Prostate gland (tissue), 2 donors: Measurements from ENCODE around the gene EGF. TPM values are rescaled to one million over a fixed set of nuclear protein-coding genes. Genes with fewer than 3 reads are reported as not detected.

Experiments used
- DNase-seq: peaks from one replicate; pipeline ENCODE4 v3.0.0-alpha.2; 2019; ENCODE audit warnings: low spot score
- H3K27ac ChIP-seq, 2 donors: fragments of 200-600 bp; sonication (generic); 2 replicates each; pipeline ENCODE4 v1.5.1; 2017 to 2019
- H3K27me3 ChIP-seq: fragments of 200-600 bp; sonication (generic); replicated peaks from 2 replicates; pipeline ENCODE4 v1.5.1; 2019; ENCODE audit not compliant: insufficient read depth
- H3K36me3 ChIP-seq, 2 donors: fragments of 200-600 bp; sonication (generic); 1 replicate in 1 of 2; 2 replicates in 1 of 2; pipeline versions ENCODE4 v1.5.1 to v1.8.1; 2017 to 2019
- H3K4me1 ChIP-seq: fragments of 200-600 bp; sonication (generic); replicated peaks from 2 replicates; pipeline ENCODE4 v1.5.1; 2019
- H3K4me3 ChIP-seq, 2 donors: fragments of 200-600 bp; sonication (generic); 2 replicates each; pipeline ENCODE4 v1.5.1; 2017 to 2019
- H3K9me3 ChIP-seq: fragments of 200-600 bp; sonication (generic); 2 replicates; pipeline ENCODE4 v1.5.1; 2017
- POLR2A ChIP-seq: fragments of 450-650 bp; IDR thresholded peaks from one replicate; pipeline ENCODE4 v1.6.1; 2016; ENCODE audit warnings: antibody characterized with exemption, mild to moderate bottlenecking
- POLR2AphosphoS5 ChIP-seq: sonication (generic); formaldehyde crosslinking; IDR thresholded peaks from one replicate; pipeline ENCODE4 v1.6.1; 2017; ENCODE audit warnings: antibody characterized with exemption
- WGBS: methylation state at CpG from one replicate; pipeline ENCODE4 v1.1.5; 2018; 5-methylcytosine and 5-hydroxymethylcytosine counted together
- intact Hi-C: fragments of 100-400 bp; cut with DNase I; formaldehyde crosslinking; loops from one replicate; pipeline ENCODE4 v1.14.2; 2022
- total RNA-seq, 2 donors: library from RNA; depleted of rRNA; stranded (reverse); fragments of >200 nt; gene quantifications; one replicate each; pipeline ENCODE4 v1.1.0, GENCODE V29; 2016
- TF ChIP-seq, protein P1 (sequence below), 4 experiments: fragments of 200-600 bp in 2 of 4; fragments of 450-650 bp in 2 of 4; sonication (generic) in 2 of 4; IDR thresholded peaks; 1 replicate in 3 of 4; 2 replicates in 1 of 4; pipeline ENCODE4 v1.5.1; 2016 to 2019; ENCODE audit warnings: antibody characterized with exemption in 4 of 4, mild to moderate bottlenecking in 2 of 4, moderate library complexity in 2 of 4

The EGF gene
- total RNA-seq, 2 donors from 2014 or later, result 1.9 to 8.5 TPM

DNA sequence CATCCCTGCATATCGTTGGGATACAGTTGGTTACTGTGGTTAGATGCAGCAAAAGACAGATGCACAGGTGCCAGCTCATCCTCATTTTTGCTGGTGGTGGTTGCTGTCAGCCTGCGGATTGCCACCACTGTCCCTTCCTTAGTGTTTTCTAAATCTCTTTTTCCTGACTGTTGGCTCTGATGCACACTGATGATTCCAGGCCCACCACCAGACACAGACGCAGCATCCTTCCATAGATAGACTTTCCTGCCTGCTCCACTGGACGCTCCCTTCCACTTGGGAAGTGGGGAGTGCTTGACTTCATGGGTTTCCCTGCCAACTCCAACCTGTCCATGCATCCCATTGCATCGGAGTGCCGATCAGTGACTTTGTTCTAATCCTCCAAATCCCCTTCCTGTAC, 101.5 kb downstream of the EGF start:
- Histone ChIP-seq H3K9me3 (no peaks in the 10 kb centered on the region), H3K27me3 (no peaks in the 10 kb centered on the region), H3K27ac (no peak overlapping the region), H3K4me3 (no peak overlapping the region), H3K36me3 (no peaks in the 10 kb centered on the region), H3K4me1 (no peaks in the 10 kb centered on the region)
- 85% methylated on average over 6 of the region's 6 CpGs for WGBS
- intact Hi-C loops, result no loop called here
- no peak for TF ChIP-seq POLR2AphosphoS5
- TF ChIP-seq, protein P1, sequence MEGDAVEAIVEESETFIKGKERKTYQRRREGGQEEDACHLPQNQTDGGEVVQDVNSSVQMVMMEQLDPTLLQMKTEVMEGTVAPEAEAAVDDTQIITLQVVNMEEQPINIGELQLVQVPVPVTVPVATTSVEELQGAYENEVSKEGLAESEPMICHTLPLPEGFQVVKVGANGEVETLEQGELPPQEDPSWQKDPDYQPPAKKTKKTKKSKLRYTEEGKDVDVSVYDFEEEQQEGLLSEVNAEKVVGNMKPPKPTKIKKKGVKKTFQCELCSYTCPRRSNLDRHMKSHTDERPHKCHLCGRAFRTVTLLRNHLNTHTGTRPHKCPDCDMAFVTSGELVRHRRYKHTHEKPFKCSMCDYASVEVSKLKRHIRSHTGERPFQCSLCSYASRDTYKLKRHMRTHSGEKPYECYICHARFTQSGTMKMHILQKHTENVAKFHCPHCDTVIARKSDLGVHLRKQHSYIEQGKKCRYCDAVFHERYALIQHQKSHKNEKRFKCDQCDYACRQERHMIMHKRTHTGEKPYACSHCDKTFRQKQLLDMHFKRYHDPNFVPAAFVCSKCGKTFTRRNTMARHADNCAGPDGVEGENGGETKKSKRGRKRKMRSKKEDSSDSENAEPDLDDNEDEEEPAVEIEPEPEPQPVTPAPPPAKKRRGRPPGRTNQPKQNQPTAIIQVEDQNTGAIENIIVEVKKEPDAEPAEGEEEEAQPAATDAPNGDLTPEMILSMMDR (IDR thresholded peaks at IDR 0.05), result no peak
- TF ChIP-seq POLR2A, result no peak
- no peak for DNase-seq

DNA sequence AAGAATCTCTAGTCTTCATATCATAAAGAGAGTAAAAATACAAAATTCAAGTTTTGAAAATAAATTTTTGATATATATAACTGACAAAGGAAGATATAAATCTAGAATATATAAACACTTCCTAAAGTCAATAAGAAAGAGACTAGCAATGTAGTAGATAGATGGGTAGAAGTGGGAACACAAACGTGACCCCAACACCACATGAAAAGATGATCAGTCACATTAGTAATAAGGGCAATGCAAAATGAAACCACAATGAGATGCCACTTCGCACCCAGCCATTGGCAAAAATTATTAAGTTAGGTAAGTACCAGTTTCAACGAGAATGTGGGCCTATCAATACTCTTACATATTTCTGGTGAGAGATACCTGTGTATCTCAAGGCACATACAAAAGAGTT, 106.5 kb downstream of the EGF start:
- no peak for DNase-seq
- H3K4me3 ChIP-seq, result no peak overlapping the region
- H3K36me3 ChIP-seq, result no peaks in the 10 kb centered on the region
- H3K27me3 ChIP-seq, result no peaks in the 10 kb centered on the region
- intact Hi-C loops, result no loop called here
- H3K9me3 ChIP-seq, result no peaks in the 10 kb centered on the region
- no peak for TF ChIP-seq POLR2AphosphoS5
- no peak for TF ChIP-seq POLR2A
- TF ChIP-seq, protein P1 (IDR thresholded peaks at IDR 0.05), result no peak
- no peak overlapping the region for H3K27ac ChIP-seq
- WGBS, result 85% methylated on average over 3 of the region's 3 CpGs
- H3K4me1 ChIP-seq, result no peaks in the 10 kb centered on the region

DNA sequence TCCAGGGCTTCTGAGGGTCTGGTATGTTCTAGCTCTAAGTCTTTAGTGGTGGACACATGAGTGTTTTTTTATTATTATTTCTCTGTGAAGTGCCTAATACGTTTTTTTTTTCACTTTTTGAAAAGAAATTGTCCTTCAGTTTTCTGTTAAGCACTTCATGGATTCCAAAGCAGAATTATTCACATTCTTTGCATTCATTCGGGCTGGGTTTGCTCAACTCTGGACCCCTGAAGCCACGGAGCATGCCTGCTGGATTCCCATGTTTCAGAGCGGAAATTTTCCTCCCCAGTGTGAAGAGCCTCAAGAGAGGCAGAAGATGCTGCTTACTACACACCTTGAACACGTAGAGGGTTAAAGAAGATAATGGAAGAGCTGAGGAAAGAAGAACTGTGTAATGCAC, 107.5 kb downstream of the EGF start:
- no peak overlapping the region for H3K4me3 ChIP-seq
- no peaks in the 10 kb centered on the region for H3K4me1 ChIP-seq
- H3K36me3 ChIP-seq, result no peaks in the 10 kb centered on the region
- no peaks in the 10 kb centered on the region for H3K9me3 ChIP-seq
- H3K27ac ChIP-seq, result no peak overlapping the region
- intact Hi-C loops, result no loop called here
- TF ChIP-seq POLR2AphosphoS5 (no peak), POLR2A (no peak)
- TF ChIP-seq, protein P1 (IDR thresholded peaks at IDR 0.05), result no peak
- no peaks in the 10 kb centered on the region for H3K27me3 ChIP-seq
- WGBS, result 50% methylated on average over 5 of the region's 5 CpGs
- no peak for DNase-seq

DNA sequence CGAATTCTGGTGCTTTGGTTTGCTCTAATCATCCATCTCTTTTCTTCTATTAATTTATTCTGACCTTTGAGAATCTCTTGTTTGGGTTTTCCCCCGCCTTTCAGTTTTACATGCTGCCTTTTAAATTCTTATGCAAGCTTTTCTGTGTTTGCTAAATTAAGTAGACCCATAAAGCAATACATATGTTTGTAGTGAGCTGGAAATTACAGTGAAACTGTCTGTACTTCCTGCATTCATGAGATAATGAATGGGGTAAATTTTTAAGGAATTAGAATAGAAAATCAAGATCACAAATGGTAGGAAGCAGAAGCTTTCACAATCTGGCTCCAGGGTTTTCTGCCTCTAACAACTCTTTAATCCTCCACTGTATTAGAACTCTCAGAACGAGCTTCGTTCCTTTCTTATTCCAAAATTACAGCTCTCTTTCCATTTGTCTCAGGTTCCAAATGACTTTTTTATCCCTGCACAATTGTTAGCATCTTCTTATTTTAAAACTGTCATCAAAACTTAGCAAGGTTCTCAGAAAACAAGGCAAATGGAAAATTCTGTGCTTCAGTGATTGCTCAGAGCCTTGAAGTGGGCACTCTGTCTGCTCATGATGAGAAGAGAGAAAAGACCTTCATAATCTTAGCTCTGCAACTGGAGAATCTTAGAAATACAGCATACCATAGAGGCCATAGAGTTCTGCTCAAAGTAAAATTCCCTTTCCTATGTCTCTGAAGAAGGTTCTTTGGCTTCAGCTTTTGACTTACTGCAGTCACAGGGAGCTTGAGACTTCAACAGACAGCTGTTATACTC, 108.2 kb downstream of the EGF start:
- no peaks in the 10 kb centered on the region for H3K9me3 ChIP-seq
- TF ChIP-seq POLR2AphosphoS5, result no peak
- no peak for TF ChIP-seq POLR2A
- TF ChIP-seq, protein P1 (IDR thresholded peaks at IDR 0.05), result no peak
- no peak overlapping the region for H3K4me3 ChIP-seq
- H3K4me1 ChIP-seq, result no peaks in the 10 kb centered on the region
- intact Hi-C loops, result no loop called here
- no peak for DNase-seq
- H3K27ac ChIP-seq, result no peak overlapping the region
- 62% methylated on average over 4 of the region's 4 CpGs for WGBS
- H3K36me3 ChIP-seq, result no peaks in the 10 kb centered on the region
- no peaks in the 10 kb centered on the region for H3K27me3 ChIP-seq

DNA sequence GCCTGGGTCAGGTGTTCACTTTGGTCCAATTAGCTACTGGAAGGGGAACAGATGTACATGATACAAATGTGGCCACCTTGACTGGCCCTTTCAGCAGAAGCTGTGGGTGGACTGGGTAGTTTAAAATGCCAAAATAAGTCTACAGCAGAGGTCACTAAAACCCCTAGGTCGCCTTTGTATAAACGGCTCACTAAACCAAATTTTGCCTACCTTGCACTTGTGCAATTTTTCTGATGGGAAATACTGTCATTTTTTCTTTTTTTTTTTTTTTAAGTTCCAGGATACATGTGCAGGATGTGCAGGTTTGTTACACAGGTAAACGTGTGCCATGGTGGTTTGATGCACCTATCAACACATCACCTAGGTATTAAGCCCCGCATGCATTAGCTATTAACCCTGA, 109.8 kb downstream of the EGF start:
- Histone ChIP-seq H3K4me1 (no peaks in the 10 kb centered on the region), H3K27ac (no peak overlapping the region), H3K27me3 (no peaks in the 10 kb centered on the region), H3K36me3 (no peaks in the 10 kb centered on the region), H3K4me3 (no peak overlapping the region), H3K9me3 (no peaks in the 10 kb centered on the region)
- intact Hi-C loops, result no loop called here
- WGBS, result 94% methylated on average over 4 of the region's 4 CpGs
- no peak for TF ChIP-seq POLR2A
- TF ChIP-seq, protein P1 (IDR thresholded peaks at IDR 0.05), result no peak
- TF ChIP-seq POLR2AphosphoS5, result no peak
- DNase-seq, result no peak
